Measurements from ENCODE around the gene COL17A1.

The COL17A1 gene

GRCh38 chr10:103983367-103983911, 102.2 kb downstream of the COL17A1 start:
- DNase-seq, result no peak

GRCh38 chr10:103982639-103983038, 103.0 kb downstream of the COL17A1 start:
- DNase-seq, result peak; percentile 65

All from islet precursor cell (in vitro differentiated cells).